DMS79 treated with DMSO at 0.1 percent for 48 hours (cell line): ENCODE results near the gene DDX59.
A peak's percentile ranks its signal among the peaks of the same experiment; 100 is the strongest.
"Not testable (repeated sequence)": the region's sequence is repeated elsewhere in the genome, so short reads cannot be mapped to it uniquely, and the experiment has no call there.

Source experiments
- DNase-seq: peaks from one replicate; lab custom pipeline; 2025; lab: John Stamatoyannopoulos, UW

Gene DDX59

GRCh38 chr1:200670242-200671118, 773 bp upstream of the DDX59 start:
- DNase-seq, result peak; percentile 64

DNA sequence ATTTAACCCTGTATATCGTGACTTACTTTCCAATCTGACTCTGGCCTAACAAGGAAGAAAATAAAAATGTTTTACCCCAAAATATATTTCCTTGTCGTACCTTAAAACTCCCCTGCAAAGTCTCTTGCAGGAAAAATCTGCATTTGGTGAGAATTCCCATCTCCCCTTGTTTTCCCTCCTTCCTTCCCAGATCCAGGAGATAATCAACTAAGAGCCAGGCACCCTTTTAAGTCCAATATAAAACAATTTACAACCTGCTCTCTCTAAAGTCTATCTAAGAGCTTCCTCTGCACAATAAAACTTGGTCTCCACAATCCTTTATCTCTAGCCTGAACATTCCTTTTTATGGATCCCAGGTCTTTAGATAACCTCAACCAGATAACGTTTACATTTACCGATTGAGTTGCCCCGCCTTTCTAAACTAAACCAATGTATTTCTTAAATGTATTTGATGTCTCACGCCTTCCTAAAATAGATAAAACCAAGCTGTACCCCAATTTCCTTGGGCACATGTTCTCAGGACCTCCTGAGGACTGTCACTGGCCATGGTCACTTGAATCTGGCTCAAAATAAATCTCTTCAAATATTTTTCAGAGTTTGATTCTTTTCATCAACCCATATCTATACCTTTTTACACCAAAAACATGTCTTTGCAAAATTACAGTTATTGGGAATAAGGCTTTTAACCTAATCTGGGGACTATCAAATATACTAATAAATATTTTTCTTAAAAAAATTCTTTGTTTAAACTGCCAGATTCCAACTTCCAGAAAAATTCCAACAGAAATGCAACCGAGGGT, 993 bp downstream of the DDX59 start:
- DNase-seq, result peak; percentile 26

DNA sequence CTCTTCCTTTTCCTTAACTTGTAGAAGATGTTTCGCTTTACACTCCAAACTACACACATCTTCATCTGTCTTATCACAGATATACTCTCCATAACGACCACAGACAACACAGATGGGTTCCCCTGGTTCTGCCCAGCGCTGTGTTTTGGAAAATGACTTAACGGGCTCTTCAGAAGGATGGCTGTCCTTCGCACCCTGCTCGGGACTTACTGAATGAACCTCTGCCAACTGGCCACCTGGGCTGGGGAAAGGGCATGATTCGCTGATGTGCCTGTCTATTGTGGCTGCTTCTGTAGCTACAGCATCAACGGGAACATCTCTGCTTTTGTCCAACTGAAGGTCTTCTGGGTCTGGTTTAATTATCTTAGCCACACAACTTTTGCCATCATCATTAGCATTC, 3.4 kb downstream of the DDX59 start:
- DNase-seq, result no peak

GRCh38 chr1:200665861-200666260, 3.8 kb downstream of the DDX59 start:
- no peak for DNase-seq

- DNase-seq, result no peak
Observed at GRCh38 chr1:200660719-200661118, 9.0 kb downstream of the DDX59 start.

DNA sequence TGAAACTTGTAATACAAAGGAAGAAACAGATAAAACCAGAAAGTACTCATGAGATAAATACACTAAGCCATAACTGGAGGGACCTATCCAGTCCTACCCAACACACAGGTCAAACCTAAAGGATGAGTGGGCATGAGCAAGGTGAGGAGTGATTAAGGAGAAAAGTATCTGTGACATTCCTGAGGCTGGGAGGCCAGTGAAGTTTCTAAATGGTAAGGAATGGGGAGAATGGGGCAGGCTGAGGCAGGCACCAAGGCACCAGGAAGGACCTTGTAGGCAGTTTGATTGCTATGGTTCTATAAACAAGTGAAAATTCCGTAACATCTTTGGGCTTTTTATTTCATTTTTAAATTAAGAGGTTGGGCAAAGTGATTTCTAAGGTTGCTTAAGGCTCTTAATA, 10.4 kb downstream of the DDX59 start:
- no peak for DNase-seq

DNA sequence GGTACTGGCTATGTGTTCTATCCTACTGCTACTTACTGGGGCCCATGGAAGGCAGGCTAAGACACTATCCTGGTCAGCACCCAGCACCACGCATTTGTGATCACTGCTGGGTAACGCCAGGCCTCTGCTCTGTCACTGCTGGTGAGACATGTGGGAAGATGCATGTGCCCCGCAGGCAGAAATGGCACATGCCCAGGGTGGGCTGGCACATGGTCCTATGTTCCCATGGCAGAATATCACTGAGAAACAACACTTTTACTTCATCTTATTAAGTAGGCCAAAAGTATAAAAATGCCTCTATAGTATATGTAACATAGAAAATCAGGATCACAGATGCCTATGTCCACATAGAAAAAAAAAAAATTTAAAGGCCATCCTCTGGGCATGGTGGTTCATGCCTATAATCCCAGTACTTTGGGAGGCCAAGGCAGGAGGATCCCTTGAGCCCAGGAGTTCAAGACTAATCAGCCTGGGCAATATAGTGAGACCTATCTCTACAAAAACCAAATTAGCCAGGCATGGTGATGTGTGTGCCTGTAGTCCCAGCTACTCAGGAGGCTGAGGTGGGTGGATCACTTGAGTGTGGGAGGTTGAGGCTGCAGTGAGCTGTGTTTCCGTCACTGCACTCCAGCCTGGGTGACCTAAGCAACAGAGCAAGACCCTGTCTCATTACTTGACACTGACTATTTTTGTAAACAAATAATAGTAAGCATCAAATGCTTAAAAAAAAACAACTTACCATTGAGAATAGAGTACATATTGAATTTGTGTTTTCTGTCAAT, 11.5 kb downstream of the DDX59 start:
- no peak for DNase-seq

DNA sequence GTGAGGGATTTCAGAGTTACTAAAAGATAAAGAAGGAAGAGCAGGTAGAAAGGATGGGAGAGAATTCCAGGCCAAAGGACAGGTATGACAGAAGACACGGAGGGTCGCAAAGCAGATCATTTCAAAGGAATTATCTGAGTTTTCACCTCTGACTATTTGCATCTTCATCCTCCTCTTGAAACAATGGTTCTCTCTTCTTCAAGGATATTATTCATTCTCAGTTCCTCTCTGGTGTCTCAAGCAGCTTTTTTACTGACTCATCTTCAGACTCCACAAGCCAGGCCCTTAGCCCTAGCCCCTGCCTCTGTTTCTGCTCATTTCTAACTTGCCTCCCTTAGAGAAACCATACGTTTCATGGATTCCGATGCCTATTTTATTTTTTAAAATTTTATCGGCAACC, 15.0 kb downstream of the DDX59 start:
- DNase-seq, result no peak

DNA sequence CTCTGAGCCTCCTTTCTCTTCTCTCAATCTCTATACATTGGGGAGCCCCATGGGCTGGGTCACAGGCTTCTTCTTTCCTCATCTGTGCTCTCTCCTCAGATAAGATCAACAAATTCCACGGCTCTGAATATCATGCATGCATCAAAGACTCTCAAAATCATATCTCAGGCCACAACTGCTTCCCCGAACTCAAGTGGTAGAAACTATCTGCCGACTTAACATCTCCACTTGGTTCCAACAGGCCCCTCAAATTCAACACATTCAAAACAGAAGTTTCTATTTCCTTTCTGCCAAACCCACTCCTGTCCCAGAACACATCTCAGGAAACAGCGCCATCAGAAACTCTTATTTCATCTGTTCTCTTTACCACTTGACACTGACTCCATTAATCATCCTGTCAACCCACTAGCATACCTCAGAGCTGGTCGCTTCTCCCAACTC, 16.7 kb downstream of the DDX59 start:
- DNase-seq, result no peak

DNA sequence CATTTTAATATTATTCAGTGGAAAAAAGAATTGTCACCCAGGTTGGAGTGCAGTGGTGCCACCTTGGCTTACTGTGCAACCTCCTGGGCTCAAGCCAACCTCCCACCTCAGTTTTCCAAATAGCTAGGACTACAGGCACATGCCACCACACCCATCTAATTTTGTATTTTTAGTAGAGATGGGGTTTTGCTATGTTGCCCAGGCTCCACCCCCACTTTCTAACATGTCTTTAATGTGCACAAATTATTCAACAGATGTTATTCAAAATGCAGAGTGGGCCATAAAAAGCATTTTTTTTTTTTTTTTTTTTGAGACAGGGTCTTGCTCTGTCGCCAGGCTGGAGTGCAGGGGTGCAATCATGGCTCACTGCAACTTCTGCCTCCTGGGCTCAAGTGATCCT, 17.3 kb downstream of the DDX59 start:
- no peak for DNase-seq

DNA sequence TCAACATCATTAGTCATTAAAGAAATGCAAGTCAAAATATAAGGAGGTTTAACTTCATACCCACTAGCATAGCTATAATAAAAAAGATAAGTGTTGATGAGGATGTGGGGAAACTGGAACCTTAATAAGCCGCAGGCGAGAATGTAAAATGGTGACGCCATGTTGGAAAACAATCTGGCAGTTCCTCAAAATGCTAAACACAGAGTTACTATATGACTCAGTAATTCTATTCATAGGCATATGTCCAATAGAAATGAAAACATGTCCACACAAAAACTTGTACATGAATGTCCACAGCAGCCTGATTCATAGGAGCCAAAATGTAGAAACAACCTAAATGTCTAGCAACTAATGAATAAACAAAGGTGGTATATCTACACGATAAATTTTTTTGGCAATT, 23.2 kb downstream of the DDX59 start:
- DNase-seq, result no peak

GRCh38 chr1:200644021-200644420, 25.7 kb downstream of the DDX59 start:
- no peak for DNase-seq

DNA sequence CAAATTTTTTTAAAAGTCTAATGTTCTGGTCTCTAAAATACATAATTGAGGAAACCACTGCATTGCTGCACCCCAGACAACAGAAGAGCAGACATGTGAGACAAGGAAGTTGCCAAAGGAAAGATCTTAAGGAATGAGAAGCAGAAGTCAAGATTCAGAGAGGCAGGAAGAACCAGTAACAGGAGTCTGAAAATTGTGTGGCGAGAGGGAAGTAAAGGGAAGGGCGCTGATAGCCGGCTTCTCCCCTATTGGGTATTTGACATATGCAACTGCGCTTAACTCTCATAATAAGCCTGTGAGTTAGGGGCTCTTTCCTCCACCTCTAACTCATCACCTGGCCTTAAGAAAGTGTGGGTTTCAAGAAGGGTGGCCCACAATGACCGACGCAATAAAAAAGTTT, 27.2 kb downstream of the DDX59 start:
- no peak for DNase-seq

GRCh38 chr1:200640963-200641401, 28.7 kb downstream of the DDX59 start:
- DNase-seq, result no peak

GRCh38 chr1:200640373-200640962, 29.2 kb downstream of the DDX59 start:
- no peak for DNase-seq

DNA sequence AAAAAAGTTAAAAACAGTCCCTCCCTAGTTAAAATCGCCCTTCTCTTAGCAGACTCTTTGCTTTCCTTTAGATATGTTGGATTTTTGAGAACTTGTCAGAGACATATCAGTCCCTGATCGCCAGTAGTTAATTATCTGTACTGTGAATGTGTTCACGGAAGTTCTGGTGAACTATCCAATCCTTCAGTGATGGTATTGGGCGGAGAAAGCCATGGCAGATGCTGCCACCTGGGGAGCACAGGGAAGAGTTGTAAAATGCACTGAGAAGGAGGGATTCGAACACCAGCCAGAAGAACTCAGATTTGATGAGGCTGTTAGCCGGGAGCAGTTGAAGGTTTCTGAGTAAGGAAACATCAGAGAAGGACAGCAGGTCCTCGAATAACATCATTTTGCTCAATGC, 31.6 kb downstream of the DDX59 start:
- no peak for DNase-seq

GRCh38 chr1:200636681-200637080, 33.0 kb downstream of the DDX59 start:
- no peak for DNase-seq

- no peak for DNase-seq
Observed at GRCh38 chr1:200634261-200635122, 35.2 kb downstream of the DDX59 start.

DNA sequence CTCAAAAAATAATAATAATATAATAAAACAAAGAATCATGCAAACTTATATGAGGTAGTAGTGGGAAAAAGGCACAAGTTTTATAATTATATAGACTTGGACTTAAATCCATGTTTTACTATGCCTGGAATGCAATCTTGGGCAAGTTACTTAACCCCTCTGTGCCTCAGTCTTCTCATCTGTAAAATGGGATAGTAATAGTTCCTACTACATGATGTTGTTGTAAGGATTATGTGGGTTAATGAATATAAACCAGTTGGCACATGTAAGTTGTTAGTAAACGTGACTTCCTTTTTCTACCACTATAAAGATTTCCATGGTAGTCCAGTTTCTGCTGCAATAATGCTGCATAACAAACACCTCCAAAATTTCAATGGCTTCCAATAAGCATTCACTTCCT, 38.3 kb downstream of the DDX59 start:
- DNase-seq, result no peak

- not testable (repeated sequence) for DNase-seq
Observed at GRCh38 chr1:200630515-200630899, 39.2 kb downstream of the DDX59 start.
